ENCODE data around the gene ALDH4A1.
A peak's percentile ranks its signal among the peaks of the same experiment; 100 is the strongest.

Gene ALDH4A1

DNA sequence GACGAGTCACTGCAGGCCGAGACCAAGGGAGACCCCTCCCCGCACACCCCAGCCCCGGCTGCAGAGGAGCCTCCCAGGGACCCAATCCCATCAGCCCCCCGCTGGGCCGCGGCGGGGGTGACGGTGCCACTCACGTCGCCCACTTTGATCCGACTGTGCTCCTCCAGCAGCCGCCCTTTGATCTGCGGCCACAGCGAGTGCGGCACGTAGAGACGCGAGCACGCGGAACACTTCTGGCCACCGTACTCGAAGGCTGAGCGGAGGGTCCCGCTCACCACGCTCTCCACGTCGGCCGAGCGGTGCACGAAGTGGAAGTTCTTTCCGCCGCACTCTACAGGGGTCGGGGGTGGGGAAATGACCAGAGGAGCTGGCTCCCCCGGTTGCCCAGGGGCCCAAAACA, 25.1 kb downstream of the ALDH4A1 start:
- no peak for DNase-seq (ENCODE audit: low read depth)

DNA sequence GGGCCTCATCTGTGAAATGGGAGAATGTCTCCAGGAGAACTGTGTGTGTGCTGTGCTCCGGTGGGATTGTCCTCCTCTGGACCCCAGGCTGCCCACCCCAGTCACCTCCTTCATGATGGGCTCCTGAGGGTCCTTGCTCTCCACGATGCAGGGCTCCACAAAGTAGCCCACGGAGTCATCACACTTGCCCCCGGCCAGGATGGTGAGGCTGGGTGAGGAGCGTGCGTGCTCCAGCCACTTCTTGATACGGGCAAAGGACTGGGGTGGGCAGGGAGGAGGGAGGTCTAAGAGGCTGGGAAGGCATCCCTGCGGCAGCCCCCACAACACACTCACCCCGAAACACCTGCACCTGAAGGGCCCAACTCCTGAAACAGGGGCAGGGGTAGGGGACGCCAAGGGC, 26.1 kb downstream of the ALDH4A1 start:
- no peak for DNase-seq (ENCODE audit: low read depth)

GRCh38 chr1:18875796-18876128, 26.6 kb downstream of the ALDH4A1 start:
- no peak for DNase-seq (ENCODE audit: low read depth)

GRCh38 chr1:18875107-18875795, 27.1 kb downstream of the ALDH4A1 start:
- peak; percentile 77 for DNase-seq (ENCODE audit: low read depth)

GRCh38 chr1:18874600-18874999, 27.8 kb downstream of the ALDH4A1 start:
- DNase-seq (ENCODE audit: low read depth), result no peak

- no peak for DNase-seq (ENCODE audit: low read depth)
Observed at GRCh38 chr1:18874036-18874435, 28.3 kb downstream of the ALDH4A1 start.

DNA sequence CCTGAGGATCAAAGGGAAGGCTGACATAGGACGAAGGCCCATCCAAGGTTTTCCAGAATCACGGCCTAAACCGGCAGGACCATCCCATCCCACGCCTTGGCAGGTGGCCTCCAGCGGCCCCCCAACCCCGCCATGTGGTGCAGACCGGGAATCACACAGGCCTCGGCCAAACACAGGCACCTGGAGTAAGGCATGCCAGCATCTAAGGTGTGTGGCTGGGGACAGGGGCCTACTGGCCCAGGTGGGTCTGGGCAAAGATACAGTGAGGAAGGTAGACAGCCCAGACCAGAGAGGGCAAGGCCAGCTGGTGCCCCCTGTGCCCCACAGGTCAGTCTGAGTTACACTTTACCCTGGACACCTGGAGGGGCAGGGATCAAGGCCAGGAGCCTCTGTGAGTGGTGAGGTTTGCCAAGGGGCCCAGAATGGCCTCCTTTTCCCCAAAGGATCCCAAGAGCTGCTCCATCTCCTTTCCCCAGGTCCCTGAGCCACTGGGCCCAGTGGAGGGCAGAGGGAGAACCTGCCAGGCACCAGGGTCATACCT, 30.2 kb downstream of the ALDH4A1 start:
- DNase-seq (ENCODE audit: low read depth), result no peak

DNA sequence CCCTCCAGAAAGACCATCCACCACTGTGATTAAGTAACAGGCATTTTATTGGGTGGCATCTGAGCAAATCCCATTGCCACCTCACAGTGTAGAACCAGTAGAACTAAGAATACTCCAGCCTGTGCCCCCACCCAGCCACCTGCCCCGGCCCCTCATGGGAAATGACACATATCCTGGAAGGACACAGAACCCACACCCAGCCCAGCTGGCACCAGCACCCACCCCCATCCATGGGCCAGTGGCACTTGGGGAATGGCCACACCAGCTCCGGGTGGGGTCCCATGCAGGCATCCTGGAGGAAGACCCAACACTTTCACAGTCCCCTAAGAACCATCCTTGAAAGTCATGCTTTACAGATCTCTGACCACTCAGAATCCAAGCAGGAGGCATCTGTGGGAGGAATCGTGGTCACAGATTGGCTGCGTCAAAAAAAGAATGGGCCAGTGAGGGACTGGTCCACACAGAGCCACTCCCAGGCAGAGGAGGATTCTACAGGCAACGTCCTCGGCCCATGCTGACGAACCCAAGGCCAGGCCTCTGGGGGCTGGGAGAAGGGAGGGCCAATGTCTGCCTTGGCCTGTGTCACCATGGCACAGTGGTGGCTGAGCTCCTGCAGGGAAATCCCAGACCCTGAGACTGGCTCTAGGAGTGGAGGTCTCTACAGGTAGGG, 30.8 kb downstream of the ALDH4A1 start:
- no peak for DNase-seq (ENCODE audit: low read depth)

- DNase-seq (ENCODE audit: low read depth), result no peak
Observed at GRCh38 chr1:18870957-18871356, 31.4 kb downstream of the ALDH4A1 start.

DNA sequence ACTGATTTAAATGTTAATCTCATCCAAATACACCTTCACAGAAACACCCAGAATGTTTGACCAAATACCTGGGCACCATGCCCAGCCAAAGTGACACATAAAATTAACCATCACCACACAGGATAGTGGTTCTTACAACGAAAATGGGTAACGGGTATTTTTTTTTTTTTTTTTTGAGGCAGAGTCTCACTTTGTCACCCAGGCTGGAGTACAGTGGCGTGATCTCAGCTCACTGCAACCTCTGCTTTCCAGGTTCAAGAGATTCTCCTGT, 31.8 kb downstream of the ALDH4A1 start:
- peak; percentile 16 for DNase-seq (ENCODE audit: low read depth)

DNA sequence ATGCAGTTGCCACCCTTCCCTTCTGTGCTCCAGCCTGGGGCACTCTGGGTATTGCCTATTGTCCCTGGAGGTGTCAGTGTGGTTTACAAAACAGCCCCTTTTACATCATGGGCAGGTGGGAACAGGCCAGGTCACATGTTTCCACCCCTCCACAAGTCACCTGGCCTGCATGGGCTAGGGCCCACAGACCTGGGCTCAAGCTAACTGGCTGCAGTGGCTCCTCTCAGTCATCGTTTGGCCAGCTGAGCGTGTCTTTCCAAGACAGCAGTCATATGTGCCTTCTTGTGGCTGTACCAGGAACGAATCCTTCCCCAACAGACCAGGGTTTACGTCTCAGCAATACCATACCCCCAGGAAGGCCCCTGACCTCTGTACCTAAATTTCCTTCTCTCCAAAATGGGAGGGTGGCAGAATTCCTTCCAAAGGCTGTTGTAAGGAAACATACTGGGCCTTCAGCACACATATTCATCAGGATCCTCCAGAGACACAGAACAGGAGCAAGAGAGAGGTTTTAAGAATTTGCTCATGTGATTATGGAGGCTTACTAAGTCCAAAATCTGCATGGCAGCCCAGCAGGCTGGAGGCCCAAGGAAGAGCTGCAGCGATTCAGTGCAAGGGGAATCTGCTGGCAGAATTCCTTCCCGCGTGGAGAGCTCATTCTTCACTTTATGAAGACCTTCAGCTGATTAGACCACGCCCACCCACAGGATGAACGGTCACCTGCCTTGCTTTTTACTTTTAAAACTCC, 32.3 kb downstream of the ALDH4A1 start:
- no peak for DNase-seq (ENCODE audit: low read depth)

DNA sequence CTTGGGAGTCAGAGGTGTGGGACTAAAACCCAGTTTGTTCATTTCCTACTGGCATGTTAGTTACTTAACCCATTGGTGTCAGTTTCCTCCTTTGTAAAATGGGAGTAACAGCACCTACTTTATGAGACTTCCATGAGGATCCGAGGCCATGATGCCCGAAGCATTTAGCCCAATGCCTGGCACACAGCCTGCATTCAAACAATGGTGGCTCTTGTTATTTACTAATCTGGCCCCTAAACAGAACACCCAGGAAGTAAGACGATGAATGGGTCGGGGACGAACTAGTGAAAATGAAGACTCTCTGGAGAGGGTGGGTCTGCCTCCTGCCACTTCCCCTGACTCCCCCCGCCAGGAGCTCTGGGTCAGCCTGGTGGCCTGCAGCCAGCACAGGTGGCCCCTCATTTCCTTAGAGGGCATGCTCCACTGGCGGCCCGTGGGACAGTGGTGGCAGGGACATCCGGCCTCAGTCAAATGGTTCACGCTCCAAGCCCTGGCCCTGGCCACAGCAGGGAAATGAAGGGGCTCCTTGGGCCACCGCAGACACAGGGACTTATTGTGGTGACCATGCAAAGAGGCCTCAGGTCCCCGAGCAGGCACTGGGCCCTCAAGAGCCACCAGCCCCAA, 33.4 kb downstream of the ALDH4A1 start:
- no peak for DNase-seq (ENCODE audit: low read depth)

DNA sequence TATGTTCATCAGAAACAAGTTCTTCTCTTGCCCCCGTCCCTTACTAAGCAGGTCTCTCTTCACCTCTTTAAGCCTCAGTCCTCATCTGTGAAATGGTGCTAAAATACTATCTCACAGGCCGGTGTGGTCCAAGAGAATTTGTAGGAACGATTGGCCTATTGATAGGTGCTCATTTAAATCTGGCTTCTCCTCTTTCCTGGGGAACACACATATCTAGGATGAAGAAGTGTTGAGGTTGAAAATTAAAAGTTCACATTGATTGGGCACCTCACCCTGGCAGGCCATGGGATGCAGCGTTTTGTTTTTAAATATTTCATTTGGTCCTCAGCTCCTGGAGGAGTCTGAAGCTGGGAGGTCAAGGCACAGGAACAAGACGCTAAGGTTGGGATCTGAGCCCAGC, 34.0 kb downstream of the ALDH4A1 start:
- no peak for DNase-seq (ENCODE audit: low read depth)

DNA sequence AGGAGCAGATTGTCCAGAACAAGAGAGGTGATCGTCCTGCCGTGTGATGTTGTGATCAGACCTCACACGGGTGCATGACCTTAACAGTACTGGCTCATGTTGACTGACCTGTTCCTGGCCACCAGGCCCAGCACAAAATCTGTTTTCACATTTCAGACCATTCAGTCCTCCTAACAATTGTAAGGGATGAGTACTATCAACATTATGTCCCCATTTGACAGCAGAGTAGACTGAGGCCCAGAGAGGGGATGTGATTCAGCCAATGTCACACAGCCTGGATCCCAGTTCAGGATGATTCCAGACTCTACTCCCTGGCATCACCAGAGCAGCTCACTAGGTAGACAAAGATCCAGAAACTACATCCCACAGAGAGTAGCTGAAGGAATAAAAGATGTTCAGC, 35.5 kb downstream of the ALDH4A1 start:
- DNase-seq (ENCODE audit: low read depth), result no peak

GRCh38 chr1:18866314-18866713, 36.0 kb downstream of the ALDH4A1 start:
- DNase-seq (ENCODE audit: low read depth), result no peak

DNA sequence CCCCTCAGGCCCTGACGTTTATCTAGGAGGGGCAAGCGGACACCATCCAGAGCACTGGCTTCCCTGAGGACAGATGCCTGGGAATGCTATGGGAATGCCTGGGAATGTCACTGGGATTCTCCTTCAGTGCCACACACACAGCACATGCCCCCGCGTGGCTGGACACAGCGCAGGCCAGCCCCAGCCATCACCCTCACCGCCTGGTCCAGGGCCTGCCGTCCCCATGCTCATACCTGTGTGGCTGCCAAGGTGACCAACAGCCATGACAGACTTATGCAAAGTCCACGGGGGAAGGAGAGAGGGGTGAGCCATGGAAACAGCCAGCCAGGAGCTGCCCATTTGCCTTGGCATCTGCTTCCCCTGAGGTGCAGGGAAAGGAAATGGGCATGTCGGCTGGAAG, 37.2 kb downstream of the ALDH4A1 start:
- DNase-seq (ENCODE audit: low read depth), result no peak

DNA sequence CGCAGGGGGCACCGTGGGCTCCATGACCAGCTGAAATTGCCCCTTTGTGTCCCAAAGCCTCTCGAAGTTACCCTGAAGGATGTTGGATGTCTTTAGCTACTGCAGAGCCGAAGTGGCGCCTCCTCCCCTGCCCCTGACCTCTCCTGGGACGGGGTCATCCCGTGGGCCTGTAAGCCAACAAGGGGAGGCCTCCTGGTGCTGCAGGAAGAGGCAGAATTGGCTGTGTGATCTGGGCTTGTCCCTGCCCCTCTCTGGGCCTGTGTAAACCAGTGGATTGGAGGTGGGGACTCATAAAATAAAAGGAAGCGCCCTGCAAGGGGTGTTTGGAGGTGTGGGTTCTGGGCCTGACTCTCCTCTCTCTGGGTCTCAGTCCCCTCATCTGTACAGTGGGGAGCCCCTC, 40.8 kb downstream of the ALDH4A1 start:
- no peak for DNase-seq (ENCODE audit: low read depth)

DNA sequence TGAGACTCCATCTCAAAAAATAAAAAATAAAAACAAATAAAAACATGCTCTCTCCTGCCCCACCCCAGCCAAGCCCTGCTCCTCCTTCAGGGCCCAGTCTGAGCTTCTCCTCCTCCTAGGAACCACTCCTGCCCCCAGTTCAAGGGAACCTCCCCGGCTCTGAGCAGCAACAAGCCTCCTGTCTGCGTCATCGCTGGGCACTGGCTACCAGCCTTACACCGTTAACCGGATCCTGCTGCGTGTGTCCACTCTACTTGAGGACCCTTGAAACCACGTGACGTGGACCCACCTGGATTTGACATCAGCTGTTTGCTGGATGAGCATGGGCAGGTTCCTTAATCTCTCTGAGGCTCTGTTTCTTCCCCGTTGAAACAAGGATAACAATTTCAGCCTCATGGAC, 41.3 kb downstream of the ALDH4A1 start:
- DNase-seq (ENCODE audit: low read depth), result no peak

GRCh38 chr1:18859560-18859959, 42.8 kb downstream of the ALDH4A1 start, which contains the start of gene TAS1R2:
Gene TAS1R2 (minus strand): TSS chr1:18859660. CDS start chr1:18859660, 0 bp downstream.
- no peak for DNase-seq (ENCODE audit: low read depth)

GRCh38 chr1:18858070-18858688, 44.2 kb downstream of the ALDH4A1 start:
- no peak for DNase-seq (ENCODE audit: low read depth)

GRCh38 chr1:18856435-18856834, 45.9 kb downstream of the ALDH4A1 start:
- no peak for DNase-seq (ENCODE audit: low read depth)

- DNase-seq (ENCODE audit: low read depth), result peak; percentile 18
Observed at GRCh38 chr1:18855573-18855972, 46.8 kb downstream of the ALDH4A1 start.
